ENCODE measurements around the gene TNFAIP8L3.

The TNFAIP8L3 gene

GRCh38 chr15:51069983-51070382 lies 24.7 kb downstream of the TNFAIP8L3 start:
- in situ Hi-C loops (cut with HindIII; ENCODE audit: low sequenced_read_pairs): no loop called here
- TF ChIP-seq CTCF (IDR thresholded peaks at IDR 0.05; ENCODE audit: low read depth, low read length): no peak
- no peak for DNase-seq (ENCODE audit: low read depth, low spot score)
- H3K4me3 ChIP-seq (ENCODE audit: low read depth, low read length): no peak overlapping the region

GRCh38 chr15:51067510-51067909 lies 27.2 kb downstream of the TNFAIP8L3 start:
- in situ Hi-C loops (cut with HindIII; ENCODE audit: low sequenced_read_pairs): no loop called here
- no peak for TF ChIP-seq CTCF (IDR thresholded peaks at IDR 0.05; ENCODE audit: low read depth, low read length)
- DNase-seq (ENCODE audit: low read depth, low spot score): no peak
- no peak overlapping the region for H3K4me3 ChIP-seq (ENCODE audit: low read depth, low read length)

- TF ChIP-seq CTCF (IDR thresholded peaks at IDR 0.05; ENCODE audit: low read depth, low read length): no peak
- no peak for DNase-seq (ENCODE audit: low read depth, low spot score)
- in situ Hi-C loops (cut with HindIII; ENCODE audit: low sequenced_read_pairs): no loop called here
- H3K4me3 ChIP-seq (ENCODE audit: low read depth, low read length): no peak overlapping the region
These were observed 28.9 kb downstream of the TNFAIP8L3 start for GRCh38 chr15:51065781-51066180.

GRCh38 chr15:51065261-51065660 lies 29.4 kb downstream of the TNFAIP8L3 start:
- in situ Hi-C loops (cut with HindIII; ENCODE audit: low sequenced_read_pairs): no loop called here
- H3K4me3 ChIP-seq (ENCODE audit: low read depth, low read length): no peak overlapping the region
- no peak for DNase-seq (ENCODE audit: low read depth, low spot score)
- TF ChIP-seq CTCF (IDR thresholded peaks at IDR 0.05; ENCODE audit: low read depth, low read length): no peak

- in situ Hi-C loops (cut with HindIII; ENCODE audit: low sequenced_read_pairs): no loop called here
- TF ChIP-seq CTCF (IDR thresholded peaks at IDR 0.05; ENCODE audit: low read depth, low read length): no peak
- H3K4me3 ChIP-seq (ENCODE audit: low read depth, low read length): no peak overlapping the region
- no peak for DNase-seq (ENCODE audit: low read depth, low spot score)
These were observed 32.0 kb downstream of the TNFAIP8L3 start for GRCh38 chr15:51062736-51063135.

GRCh38 chr15:51060030-51060673 lies 34.6 kb downstream of the TNFAIP8L3 start:
- no peak for DNase-seq (ENCODE audit: low read depth, low spot score)
- in situ Hi-C loops (cut with HindIII; ENCODE audit: low sequenced_read_pairs): no loop called here
- no peak for TF ChIP-seq CTCF (IDR thresholded peaks at IDR 0.05; ENCODE audit: low read depth, low read length)
- H3K4me3 ChIP-seq (ENCODE audit: low read depth, low read length): no peak overlapping the region

Measured in astrocyte of the spinal cord (primary cell).